Erythroblast (primary cell): ENCODE measurements around the gene ZNF485.

Experiments
- GATA1 ChIP-seq: IDR thresholded peaks from 2 replicates; pipeline ENCODE4 v1.6.1; 2011; ENCODE audit warnings: low read depth, mild to moderate bottlenecking, control low read depth, low read length, moderate library complexity
- POLR2A ChIP-seq: IDR thresholded peaks from 2 replicates; pipeline ENCODE4 v1.6.1; 2011; ENCODE audit warnings: mild to moderate bottlenecking, low read length

GRCh38 chr10:43591303-43591904 lies 14.8 kb upstream of the ZNF485 start:
- TF ChIP-seq POLR2A (no peak), GATA1 (no peak)
